Endothelial cell of umbilical vein (primary cell): ENCODE measurements around the gene DAB2.

Source experiments
- EZH2 ChIP-seq: IDR thresholded peaks from 2 replicates; pipeline ENCODE4 v1.6.1; 2012; ENCODE audit warnings: borderline replicate concordance, low read depth, mild to moderate bottlenecking, moderate library complexity, low read length, inconsistent platforms; ENCODE audit not compliant: severe bottlenecking
- POLR2A ChIP-seq: IDR thresholded peaks from 2 replicates; pipeline ENCODE4 v1.6.1; 2012; ENCODE audit warnings: low read depth, mild to moderate bottlenecking, control low read depth, low read length
- TF ChIP-seq, protein P1 (sequence below): IDR thresholded peaks from 2 replicates; pipeline ENCODE4 v1.6.1; 2011; ENCODE audit not compliant: insufficient read depth, insufficient read length

DNA sequence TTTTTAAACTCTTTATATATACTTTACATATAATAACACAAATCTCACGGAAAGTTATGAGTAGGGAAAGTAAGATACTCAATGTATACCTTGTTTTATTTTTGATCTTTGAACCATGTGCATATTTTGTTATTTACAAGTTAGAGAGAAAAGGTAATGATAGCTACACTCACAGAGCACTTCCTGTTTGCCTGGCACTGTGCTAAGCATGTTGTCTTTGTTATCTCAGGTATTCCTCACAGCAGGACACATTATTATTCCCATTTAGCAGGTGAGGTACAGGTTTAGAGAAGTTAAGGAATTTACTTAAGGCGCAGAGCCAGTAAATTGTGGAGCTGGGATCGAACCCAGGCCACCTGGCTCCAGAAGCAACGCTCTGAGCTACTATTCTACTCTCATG lies 63.5 kb downstream of the DAB2 start:
- TF ChIP-seq, protein P1, sequence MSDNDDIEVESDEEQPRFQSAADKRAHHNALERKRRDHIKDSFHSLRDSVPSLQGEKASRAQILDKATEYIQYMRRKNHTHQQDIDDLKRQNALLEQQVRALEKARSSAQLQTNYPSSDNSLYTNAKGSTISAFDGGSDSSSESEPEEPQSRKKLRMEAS, result no peak
- TF ChIP-seq POLR2A (no peak), EZH2 (no peak)
